COLO668 (cell line): ENCODE results near the gene ACTN4.

Experiments
- DNase-seq: peaks from one replicate; lab custom pipeline; 2025; ENCODE audit not compliant: unreplicated experiment; lab: John Stamatoyannopoulos, UW

Gene ACTN4

GRCh38 chr19:38708413-38709024 is 61.1 kb downstream of the ACTN4 start:
- DNase-seq: no peak

GRCh38 chr19:38709119-38709518 is 61.7 kb downstream of the ACTN4 start:
- DNase-seq: no peak

GRCh38 chr19:38709671-38710415 is 62.4 kb downstream of the ACTN4 start:
- DNase-seq: no peak

- no peak for DNase-seq
Measured at GRCh38 chr19:38710416-38710702, 62.9 kb downstream of the ACTN4 start.

- DNase-seq: no peak
Measured at GRCh38 chr19:38710928-38711725, 63.7 kb downstream of the ACTN4 start.

GRCh38 chr19:38711726-38712153 is 64.3 kb downstream of the ACTN4 start:
- no peak for DNase-seq

- DNase-seq: no peak
Measured at GRCh38 chr19:38712161-38712748, 64.8 kb downstream of the ACTN4 start.

- DNase-seq: no peak
Measured at GRCh38 chr19:38713227-38713649, 65.8 kb downstream of the ACTN4 start.

- no peak for DNase-seq
Measured at GRCh38 chr19:38713865-38714264, 66.4 kb downstream of the ACTN4 start.

- no peak for DNase-seq
Measured at GRCh38 chr19:38714354-38714778, 66.9 kb downstream of the ACTN4 start.

- DNase-seq: no peak
Measured at GRCh38 chr19:38715555-38715954, 68.1 kb downstream of the ACTN4 start.

- no peak for DNase-seq
Measured at GRCh38 chr19:38717051-38717450, 69.6 kb downstream of the ACTN4 start.

GRCh38 chr19:38717855-38718254 is 70.4 kb downstream of the ACTN4 start:
- no peak for DNase-seq

- no peak for DNase-seq
Measured at GRCh38 chr19:38718747-38719543, 71.5 kb downstream of the ACTN4 start.

- no peak for DNase-seq
Measured at GRCh38 chr19:38719761-38720558, 72.5 kb downstream of the ACTN4 start.

- no peak for DNase-seq
Measured at GRCh38 chr19:38720559-38721236, 73.2 kb downstream of the ACTN4 start.

GRCh38 chr19:38721496-38721895 is 74.0 kb downstream of the ACTN4 start:
- no peak for DNase-seq

- no peak for DNase-seq
Measured at GRCh38 chr19:38721979-38722773, 74.7 kb downstream of the ACTN4 start.
